IMR-90 (cell line): ENCODE measurements around the gene KAZN. TPM values are rescaled to one million over a fixed set of nuclear protein-coding genes. Genes with fewer than 3 reads are reported as not detected.

Source experiments
- ATAC-seq: fragments of 200-7000 bp; cut with Tn5 transposase; 2 replicates; pipeline ENCODE4 v1.9.1; 2020; ENCODE audit warnings: low read depth, mild to moderate bottlenecking, moderate library complexity
- BruUV-seq: library from RNA; stranded (reverse); fragments of 400-500 nt; replicated peaks from 2 replicates; lab custom pipeline; 2021; lab: Mats Ljungman, UMichigan
- CTCF ChIA-PET: fragments of 300-600 bp; formaldehyde crosslinking; extraction: SDS; loops from one replicate; lab custom pipeline; 2021; ENCODE audit warnings: antibody characterized with exemption; lab: Yijun Ruan, JAX
- POLR2A ChIA-PET: fragments of 300-600 bp; sonication (Branson Sonifier 250); formaldehyde crosslinking; loops from one replicate; lab custom pipeline; 2022; ENCODE audit warnings: antibody characterized with exemption; ENCODE audit not compliant: unreplicated experiment; lab: Charles Lee
- DNase-seq: peaks from one replicate; pipeline ENCODE4 v3.0.0; 2013
- H2AFZ ChIP-seq: replicated peaks from 2 replicates; pipeline ENCODE3; 2013; ENCODE audit warnings: low read length, mild to moderate bottlenecking; ENCODE audit not compliant: poor library complexity
- H2AK5ac ChIP-seq: 2 replicates; pipeline ENCODE4 v1.6.1; 2013; ENCODE audit warnings: low read depth, low read length, inconsistent platforms
- H2AK9ac ChIP-seq: replicated peaks from 2 replicates; pipeline ENCODE3; 2013; ENCODE audit warnings: mild to moderate bottlenecking, low read depth, low read length, moderate library complexity; ENCODE audit not compliant: poor library complexity
- H2BK120ac ChIP-seq: 2 replicates; pipeline ENCODE4 v1.6.1; 2013; ENCODE audit warnings: low read depth, low read length, inconsistent platforms
- H2BK15ac ChIP-seq: 3 replicates; pipeline ENCODE4 v1.6.1; 2013; ENCODE audit warnings: low read depth, low read length, inconsistent platforms
- H2BK20ac ChIP-seq: 2 replicates; pipeline ENCODE4 v1.6.1; 2013; ENCODE audit warnings: low read depth, mild to moderate bottlenecking, inconsistent platforms, low read length, moderate library complexity
- H2BK5ac ChIP-seq: 2 replicates; pipeline ENCODE4 v1.6.1; 2013; ENCODE audit warnings: mild to moderate bottlenecking, low read depth, low read length, inconsistent platforms; ENCODE audit not compliant: poor library complexity, severe bottlenecking
- H3K14ac ChIP-seq: replicated peaks from 2 replicates; pipeline ENCODE4 v1.6.1; 2013; ENCODE audit warnings: low read depth, low read length, inconsistent platforms
- H3K18ac ChIP-seq: 2 replicates; pipeline ENCODE4 v1.6.1; 2013; ENCODE audit warnings: low read depth, low read length, control low read depth
- H3K23ac ChIP-seq: 2 replicates; pipeline ENCODE4 v1.6.1; 2013; ENCODE audit warnings: low read depth, low read length, inconsistent platforms
- H3K27ac ChIP-seq: 2 replicates; pipeline ENCODE4 v1.5.1; 2013; ENCODE audit warnings: mild to moderate bottlenecking, control low read depth, low read length; ENCODE audit not compliant: insufficient read depth
- H3K27me3 ChIP-seq: 2 replicates; pipeline ENCODE4 v1.6.1; 2013; ENCODE audit warnings: low read length; ENCODE audit not compliant: control insufficient read depth, insufficient read depth
- H3K36me3 ChIP-seq: 2 replicates; pipeline ENCODE4 v1.6.1; 2013; ENCODE audit warnings: low read length, mixed read lengths; ENCODE audit not compliant: control insufficient read depth, insufficient read depth
- H3K4ac ChIP-seq: 2 replicates; pipeline ENCODE4 v1.6.1; 2013; ENCODE audit warnings: low read depth, low read length, inconsistent platforms
- H3K4me1 ChIP-seq: 2 replicates; pipeline ENCODE4 v1.6.1; 2013; ENCODE audit warnings: low read length, mixed read lengths; ENCODE audit not compliant: control insufficient read depth, insufficient read depth
- H3K4me2 ChIP-seq: 2 replicates; pipeline ENCODE4 v1.6.1; 2013; ENCODE audit warnings: low read depth, mild to moderate bottlenecking, control low read depth, low read length, moderate library complexity
- H3K4me3 ChIP-seq: 2 replicates; pipeline ENCODE4 v1.5.1; 2013; ENCODE audit warnings: low read depth, mild to moderate bottlenecking, control low read depth, low read length, moderate library complexity; ENCODE audit not compliant: insufficient read depth
- H3K56ac ChIP-seq: 2 replicates; pipeline ENCODE4 v1.6.1; 2013; ENCODE audit warnings: low read length, inconsistent platforms; ENCODE audit not compliant: insufficient read depth; ENCODE audit errors: extremely low read depth
- H3K79me1 ChIP-seq, 2 experiments: 2 replicates each; pipeline ENCODE4 v1.6.1; 2013; ENCODE audit warnings: low read length in 2 of 2, inconsistent platforms in 1 of 2, low read depth in 1 of 2
- H3K9ac ChIP-seq: 2 replicates; pipeline ENCODE4 v1.6.1; 2013; ENCODE audit warnings: low read depth, low read length, control low read depth
- H3K9me1 ChIP-seq: 2 replicates; pipeline ENCODE4 v1.6.1; 2013; ENCODE audit warnings: low read length, inconsistent platforms; ENCODE audit not compliant: insufficient read depth
- H3K9me3 ChIP-seq: 2 replicates; pipeline ENCODE4 v1.6.1; 2013; ENCODE audit warnings: low read length; ENCODE audit not compliant: control insufficient read depth, insufficient read depth
- H4K20me1 ChIP-seq: 2 replicates; pipeline ENCODE4 v1.6.1; 2013; ENCODE audit warnings: low read length, inconsistent platforms; ENCODE audit not compliant: insufficient read depth
- H4K5ac ChIP-seq: 2 replicates; pipeline ENCODE4 v1.6.1; 2013; ENCODE audit warnings: mild to moderate bottlenecking, low read depth, low read length, control low read depth
- H4K8ac ChIP-seq, 2 experiments: 2 replicates each; pipeline ENCODE4 v1.6.1; 2013; ENCODE audit warnings: low read depth in 2 of 2, low read length in 2 of 2, control low read depth in 1 of 2, inconsistent platforms in 1 of 2
- H4K91ac ChIP-seq: 2 replicates; pipeline ENCODE4 v1.6.1; 2013; ENCODE audit warnings: low read depth, low read length, inconsistent platforms; ENCODE audit not compliant: insufficient read depth
- BHLHE40 ChIP-seq: fragments of 150-350 bp; IDR thresholded peaks from 2 replicates; pipeline ENCODE4 v1.6.1; 2016; ENCODE audit warnings: mild to moderate bottlenecking, low read depth, low read length
- CTCF ChIP-seq: conservative IDR thresholded peaks from 2 replicates; pipeline ENCODE4 v1.5.1; 2012; ENCODE audit warnings: mild to moderate bottlenecking, low read depth, low read length, improper control_type of control experiment
- ELK1 ChIP-seq: fragments of 150-350 bp; IDR thresholded peaks from 2 replicates; pipeline ENCODE4 v1.6.1; 2016; ENCODE audit warnings: low read depth, mild to moderate bottlenecking, low read length, moderate library complexity, borderline replicate concordance
- FOS ChIP-seq: fragments of 150-350 bp; IDR thresholded peaks from 2 replicates; pipeline ENCODE4 v1.6.1; 2016; ENCODE audit warnings: low read depth, low read length
- MAZ ChIP-seq: IDR thresholded peaks from 2 replicates; pipeline ENCODE4 v1.6.1; 2012; ENCODE audit warnings: low read depth, mild to moderate bottlenecking, low read length, improper control_type of control experiment, moderate library complexity, borderline replicate concordance
- RAD21 ChIP-seq: IDR thresholded peaks from 2 replicates; pipeline ENCODE4 v1.6.1; 2012; ENCODE audit warnings: low read length, improper control_type of control experiment
- RFX5 ChIP-seq: IDR thresholded peaks from 2 replicates; pipeline ENCODE4 v1.8.0; 2012; ENCODE audit warnings: low read depth, mild to moderate bottlenecking, low read length, moderate library complexity
- SMC3 ChIP-seq: fragments of 150-350 bp; IDR thresholded peaks from 2 replicates; pipeline ENCODE4 v1.6.1; 2016; ENCODE audit warnings: low read depth, mild to moderate bottlenecking, antibody characterized with exemption, low read length, moderate library complexity
- WGBS, 2 experiments: methylation state at CpG; one replicate each; pipeline versions ENCODE4 v1.1.5 to v1.1.7; 2013; ENCODE audit warnings: missing lambda C conversion rate in 2 of 2; ENCODE audit not compliant: insufficient read length in 1 of 2; ENCODE audit errors: extremely low coverage in 2 of 2; 5-methylcytosine and 5-hydroxymethylcytosine counted together
- dilution Hi-C: fragments of 300-500 bp; cut with HindIII; formaldehyde crosslinking; loops from one replicate; pipeline ENCODE4 v1.14.3; 2018; ENCODE audit warnings: low sequenced_read_pairs; ENCODE audit not compliant: unreplicated experiment
- in situ Hi-C: fragments of 300-500 bp; cut with MboI; formaldehyde crosslinking; loops from 3 replicates; pipeline ENCODE4 v1.14.3; 2019; ENCODE audit warnings: low sequenced_read_pairs, inconsistent platforms, mixed read lengths
- intact Hi-C: fragments of 100-400 bp; cut with micrococcal nuclease; formaldehyde crosslinking; loops from 2 replicates; pipeline ENCODE4 v1.10.0; 2022
- polyA plus RNA-seq, 3 experiments: library from polyadenylated mRNA; depleted of rRNA; stranded (reverse); fragments of >200 nt; gene quantifications; 2 replicates each; pipeline ENCODE4 v1.2.3, GENCODE V29; 2012; ENCODE audit warnings: low replicate concordance in 1 of 3
- total RNA-seq: library from RNA; depleted of rRNA; stranded (reverse); fragments of >200 nt; gene quantifications from 2 replicates; pipeline ENCODE4 v1.2.3, GENCODE V29; 2012

Gene KAZN
- total and polyA plus RNA-seq, 2 of the 4 experiments (the other 2 are of a cell fraction): 5.2 to 10.5 TPM

GRCh38 chr1:14855801-14856200 is 257.3 kb downstream of the KAZN start:
- in situ Hi-C loops: no loop called here
- Histone ChIP-seq H3K23ac (no peak overlapping the region), H2BK20ac (no peak overlapping the region), H3K4me3 (no peak overlapping the region), H3K27ac (no peak overlapping the region), H4K20me1 (no peaks in the 10 kb centered on the region), H3K14ac (no peak overlapping the region), H3K9me1 (peaks cover 3% of the 10 kb centered on the region; the same call in 1 of the 2 replicates), H3K18ac (no peak overlapping the region), H2BK120ac (no peak overlapping the region), H3K27me3 (peaks cover 23% of the 10 kb centered on the region), H4K5ac (no peak overlapping the region), H2AK9ac (no peak overlapping the region), H3K4me1 (no peaks in the 10 kb centered on the region), H4K8ac (no peak overlapping the region), H2BK15ac (no peak overlapping the region), H2AFZ (no peak overlapping the region), H3K9me3 (no peaks in the 10 kb centered on the region), H2AK5ac (no peak overlapping the region), H3K79me1 (no peaks in the 10 kb centered on the region), H3K9ac (no peak overlapping the region), H3K56ac (no peak overlapping the region), H3K4me2 (no peak overlapping the region), H2BK5ac (no peak overlapping the region), H3K36me3 (no peaks in the 10 kb centered on the region), H3K4ac (no peak overlapping the region), H4K91ac (no peak overlapping the region)
- dilution Hi-C loops: no loop called here
- CTCF ChIA-PET: interaction anchor here (0.6 kb wide), 1 partner anchor 1119 kb away, joined by 3 read pairs; no protein-coding TSS in a partner anchor
- POLR2A ChIA-PET: no interaction called here
- TF ChIP-seq ELK1 (no peak), SMC3 (no peak), FOS (no peak), RAD21 (no peak), BHLHE40 (no peak), CTCF (no peak), RFX5 (no peak), MAZ (no peak)
- no peak for ATAC-seq
- BruUV-seq: no TSS peak
- intact Hi-C loops: no loop called here
- no peak for DNase-seq
- no CpG with 5 or more reads among the region's 6 CpGs for WGBS, 2 experiments
